Left cardiac atrium (tissue), 4 donors: ENCODE results near the gene VWA8. TPM values are rescaled to one million over a fixed set of nuclear protein-coding genes. Genes with fewer than 3 reads are reported as not detected.
A peak's percentile ranks its signal among the peaks of the same experiment; 100 is the strongest.

ENCODE experiments used
- ATAC-seq, 2 donors: fragments of 200-7000 bp; cut with Tn5 transposase; one replicate each; pipeline ENCODE4 v1.9.1; 2020; ENCODE audit warnings: mild to moderate bottlenecking in 2 of 2, moderate library complexity in 2 of 2
- DNase-seq: peaks from one replicate; pipeline ENCODE4 v3.0.0-alpha.2; 2020
- intact Hi-C, 2 donors: fragments of 100-400 bp; cut with DNase I; formaldehyde crosslinking; loops; one replicate each; pipeline versions ENCODE4 v1.14.1 to v1.15.1; 2022 to 2023
- long read RNA-seq: library from polyadenylated mRNA; unstranded; transcript quantifications from one replicate; pipeline ENCODE4 v2.0.0, GENCODE V29; 2021
- total RNA-seq, 2 donors: library from RNA; stranded (reverse); fragmentation: NEBNext Ultra II Directional; extraction: Animal tissue kit (Norgen Biotek cat#: 25700); gene quantifications; one replicate each; pipeline ENCODE4 v1.2.1, GENCODE V29; 2021
- donor health status: DM: no; HTN: yes; CAD: no.
- donor health status: DM: no; HTN: yes; CAD: no; lungs with severe emphysema.
- donor health status: DM: yes; HTN: yes; CAD: no.
- donor health status: Dilated cardiomyopathy.

Gene VWA8
- 10 to 100 TPM; 28.2 to 29.9 TPM for total RNA-seq
- long read RNA-seq, partial matches to known transcripts: 3 of 5 reads
- long read RNA-seq, other reads (novel, unspliced or antisense): 2 of 5 reads

- ATAC-seq (peak; percentile 96 to 98), DNase-seq (peak; percentile 87)
- intact Hi-C loops: no loop called here
Measured at GRCh38 chr13:41960637-41961465, at the start of gene VWA8. Gene VWA8, minus strand, starts transcription at chr13:41961109. Its CDS starts 94 bp downstream, at chr13:41961015.

GRCh38 chr13:42009057-42009456 lies 48.1 kb upstream of the VWA8 start:
- intact Hi-C loops: no loop called here
- DNase-seq (no peak), ATAC-seq (no peak)

- DNase-seq (no peak), ATAC-seq (peak; percentile 5 to 80)
- intact Hi-C loops: no loop called here
Measured at GRCh38 chr13:42007844-42008243, 46.9 kb upstream of the VWA8 start.

- DNase-seq: no peak
- intact Hi-C loops: no loop called here
- no peak for ATAC-seq
Measured at GRCh38 chr13:42002066-42002465, 41.2 kb upstream of the VWA8 start.

GRCh38 chr13:42001580-42001979 lies 40.7 kb upstream of the VWA8 start:
- ATAC-seq: peak; percentile 57 to 96
- intact Hi-C loops: no loop called here
- peak; percentile 37 for DNase-seq

GRCh38 chr13:42000846-42001245 lies 39.9 kb upstream of the VWA8 start:
- intact Hi-C loops: no loop called here
- ATAC-seq (no peak), DNase-seq (no peak)

- ATAC-seq (no peak), DNase-seq (no peak)
- intact Hi-C loops: loop anchor here in 1 of 2 donors (5.0 kb wide), 1 partner anchor 40 kb away; no protein-coding TSS in a partner anchor
Measured at GRCh38 chr13:41997396-41997795, 36.5 kb upstream of the VWA8 start.

GRCh38 chr13:41995946-41996345 lies 35.0 kb upstream of the VWA8 start:
- DNase-seq (peak; percentile 28), ATAC-seq (peak; percentile 61 to 76)
- intact Hi-C loops: loop anchor here in 1 of 2 donors (5.0 kb wide), 1 partner anchor 41 kb away; no protein-coding TSS in a partner anchor

GRCh38 chr13:41995336-41995735 lies 34.4 kb upstream of the VWA8 start:
- intact Hi-C loops: loop anchor here in 1 of 2 donors (5.0 kb wide), 1 partner anchor 42 kb away; no protein-coding TSS in a partner anchor
- DNase-seq: no peak

GRCh38 chr13:41994696-41995095 lies 33.8 kb upstream of the VWA8 start:
- ATAC-seq (no peak), DNase-seq (no peak)
- intact Hi-C loops: loop anchor here in 1 of 2 donors (5.0 kb wide), 1 partner anchor 43 kb away; no protein-coding TSS in a partner anchor

More at GRCh38 chr13:41995336-41995735, 34.4 kb upstream of the VWA8 start:
- ATAC-seq: no peak

GRCh38 chr13:41991936-41992335 lies 31.0 kb upstream of the VWA8 start:
- DNase-seq (no peak), ATAC-seq (no peak)
- intact Hi-C loops: no loop called here

- DNase-seq (no peak), ATAC-seq (no peak)
- intact Hi-C loops: no loop called here
Measured at GRCh38 chr13:41988244-41988643, 27.3 kb upstream of the VWA8 start.

GRCh38 chr13:41985788-41986508 lies 25.0 kb upstream of the VWA8 start:
- DNase-seq (no peak), ATAC-seq (no peak)
- intact Hi-C loops: no loop called here

GRCh38 chr13:41981951-41982715 lies 21.2 kb upstream of the VWA8 start:
- ATAC-seq (no peak), DNase-seq (no peak)
- intact Hi-C loops: no loop called here

GRCh38 chr13:41978007-41978406 lies 17.1 kb upstream of the VWA8 start:
- ATAC-seq: no peak
- no peak for DNase-seq
- intact Hi-C loops: loop anchor here in 1 of 2 donors (10.0 kb wide), 1 partner anchor 57 kb away; no protein-coding TSS in a partner anchor

GRCh38 chr13:41976476-41976875 lies 15.6 kb upstream of the VWA8 start:
- ATAC-seq: no peak
- DNase-seq: no peak
- intact Hi-C loops: loop anchor here in 1 of 2 donors (10.0 kb wide), 1 partner anchor 58 kb away; no protein-coding TSS in a partner anchor

GRCh38 chr13:41974262-41974900 lies 13.5 kb upstream of the VWA8 start:
- intact Hi-C loops: loop anchor here in 1 of 2 donors (10.0 kb wide), 1 partner anchor 60 kb away; no protein-coding TSS in a partner anchor
- ATAC-seq (no peak), DNase-seq (no peak)

- DNase-seq (no peak), ATAC-seq (peak; percentile 41 to 82)
- intact Hi-C loops: loop anchor here in 1 of 2 donors (10.0 kb wide), 1 partner anchor 62 kb away; no protein-coding TSS in a partner anchor
Measured at GRCh38 chr13:41973247-41973741, 12.4 kb upstream of the VWA8 start.
